Stimulated activated CD4-positive, alpha-beta T cell treated with anti-CD3 and anti-CD28 coated beads, TNF-alpha, amount 100 ng/mL, for 4 hours (primary cell): ENCODE data around the gene P2RY14.
A peak's percentile ranks its signal among the peaks of the same experiment; 100 is the strongest.
"Not testable (repeated sequence)": the region's sequence is repeated elsewhere in the genome, so short reads cannot be mapped to it uniquely, and the experiment has no call there.

Source experiments
- DNase-seq, 3 experiments: peaks; one replicate each; pipeline ENCODE4 v3.0.0-alpha.2; 2020; ENCODE audit warnings: low read depth in 3 of 3

The P2RY14 gene

GRCh38 chr3:151183265-151183671, 95.1 kb downstream of the P2RY14 start:
- no peak for DNase-seq

GRCh38 chr3:151182349-151183079, 95.8 kb downstream of the P2RY14 start:
- no peak for DNase-seq

DNA sequence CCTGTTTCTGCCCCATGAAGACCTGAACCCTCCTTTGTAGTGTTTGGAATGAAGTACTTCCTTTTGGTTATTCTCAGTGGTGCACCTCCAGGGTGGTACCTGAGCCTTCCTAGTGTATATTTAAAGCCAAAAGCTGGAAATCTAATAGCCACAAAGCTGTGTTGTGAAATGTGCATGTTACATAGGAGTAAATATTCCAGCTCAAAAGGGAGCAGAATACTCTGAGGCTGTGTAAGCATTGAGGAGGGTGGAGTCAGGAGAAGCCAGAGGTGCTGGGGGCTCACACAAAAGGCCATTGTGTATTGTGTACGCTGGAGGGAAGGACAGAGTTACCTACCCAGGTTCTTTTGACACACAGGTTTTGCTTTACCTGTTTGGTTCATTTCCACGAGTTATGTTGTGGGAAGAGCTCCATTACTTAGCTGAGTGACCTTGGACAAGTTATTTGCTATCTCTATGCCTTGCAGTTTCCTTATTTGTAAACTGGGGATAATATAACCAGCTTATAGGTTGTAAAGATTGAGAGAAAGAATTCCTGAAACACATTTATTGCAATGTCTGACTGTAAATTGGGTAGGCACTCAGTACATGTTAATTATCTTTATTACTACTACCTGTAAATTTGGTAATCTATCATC, 100.0 kb downstream of the P2RY14 start:
- DNase-seq: no peak

DNA sequence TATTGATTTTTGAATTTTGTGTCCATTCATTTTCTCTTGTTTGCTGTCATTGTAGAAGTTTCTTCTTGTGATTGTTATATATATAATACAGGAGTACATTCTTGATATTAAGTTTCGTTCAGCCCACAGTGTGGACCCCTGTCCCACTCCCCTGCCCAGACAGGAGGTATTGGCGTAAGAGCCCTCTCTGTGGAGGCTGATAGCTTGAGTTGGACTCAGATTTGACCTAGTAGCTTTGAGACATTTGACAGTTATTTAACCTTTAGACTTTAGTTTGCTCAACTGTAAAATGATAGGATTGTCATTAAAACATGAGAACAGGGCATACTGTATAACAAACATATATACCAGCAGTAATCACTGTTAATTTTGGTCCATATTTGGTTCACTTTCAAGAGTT, 102.4 kb downstream of the P2RY14 start:
- no peak for DNase-seq

DNA sequence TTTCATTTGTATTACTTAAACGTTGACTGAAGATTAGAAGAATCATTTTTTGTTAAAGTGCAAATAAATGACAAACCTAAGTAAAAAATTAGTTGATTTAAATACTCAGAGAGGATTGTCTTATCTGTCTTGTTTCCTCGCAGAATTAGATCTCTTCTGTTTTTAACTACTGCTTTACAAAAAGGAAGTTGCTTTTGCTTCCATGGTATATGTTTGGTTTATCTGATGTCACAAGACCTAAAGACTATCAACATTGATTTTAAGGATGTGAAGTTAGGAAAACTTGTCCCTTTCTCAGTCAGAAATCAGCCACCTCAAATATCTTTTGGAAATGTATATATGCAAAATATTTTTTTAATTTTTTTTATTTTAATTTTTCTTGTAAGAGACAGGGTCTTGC, 104.0 kb downstream of the P2RY14 start:
- DNase-seq: no peak

DNA sequence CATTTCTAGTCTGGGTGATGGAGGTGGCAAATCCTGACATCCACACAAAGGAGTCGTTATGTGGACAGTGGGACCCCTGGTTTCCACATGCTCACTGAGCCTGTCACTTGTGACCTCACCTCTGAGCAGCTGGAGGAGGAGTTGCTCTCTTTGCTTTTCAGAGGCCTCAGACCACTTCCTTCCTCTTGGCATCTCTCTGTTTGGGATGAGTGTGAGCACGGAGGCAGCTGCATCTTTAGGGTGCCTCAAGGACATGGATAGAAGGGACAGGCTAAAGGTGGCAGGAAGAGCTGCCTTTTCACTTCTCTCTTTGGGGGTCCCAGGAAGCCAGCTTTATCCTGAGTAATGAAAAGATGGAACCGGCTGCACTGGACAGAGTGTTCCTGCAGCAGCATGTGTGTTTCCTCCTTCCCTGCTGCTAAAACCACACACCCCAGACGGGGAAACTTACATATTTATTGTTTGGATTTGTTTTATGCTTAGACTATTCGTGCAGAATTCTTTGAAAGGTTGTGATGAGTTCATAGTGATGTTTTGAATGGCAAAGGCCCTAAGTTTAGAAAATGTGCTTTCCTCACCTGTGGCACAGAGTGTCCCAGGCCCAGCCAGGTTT, 107.1 kb downstream of the P2RY14 start:
- DNase-seq: no peak

DNA sequence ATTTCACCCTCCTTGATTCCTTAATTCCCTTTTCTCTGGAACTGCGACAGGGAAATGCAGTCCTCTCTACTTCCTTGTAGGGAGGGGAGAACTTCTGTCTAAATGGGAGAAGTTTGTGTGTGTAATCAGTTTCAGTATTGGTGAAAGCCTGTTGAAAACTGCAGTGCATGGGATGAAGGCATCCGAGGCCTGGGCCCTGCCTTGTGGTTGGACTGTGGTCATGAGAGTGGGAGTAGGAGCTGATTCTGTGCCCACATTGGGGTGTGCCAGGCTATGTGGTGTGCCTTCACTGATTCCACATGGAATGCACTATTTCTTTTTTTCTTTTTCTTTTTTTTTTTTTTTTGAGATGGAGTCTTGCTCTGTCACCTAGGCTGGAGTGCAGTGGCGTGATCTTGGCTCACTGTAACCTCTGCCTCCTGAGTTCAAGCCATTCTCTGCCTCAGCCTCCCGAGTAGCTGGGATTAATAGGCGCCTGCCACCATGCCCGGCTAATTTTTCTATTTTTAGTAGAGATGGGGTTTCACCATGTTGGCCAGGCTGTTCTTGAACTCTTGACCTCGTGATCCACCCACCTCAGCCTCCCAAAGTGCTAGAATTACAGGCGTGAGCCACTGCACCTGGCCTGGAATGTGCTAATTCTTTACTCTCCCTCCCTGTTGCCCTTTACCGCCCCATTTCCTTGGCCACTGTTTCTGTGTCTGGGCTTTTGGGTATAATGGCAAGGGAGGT, 108.2 kb downstream of the P2RY14 start:
- DNase-seq: not testable (repeated sequence)

GRCh38 chr3:151169262-151169947, 108.9 kb downstream of the P2RY14 start:
- no peak for DNase-seq

GRCh38 chr3:151168269-151169094, 109.9 kb downstream of the P2RY14 start:
- peak; percentile 65 to 75 (median 69) for DNase-seq

GRCh38 chr3:151166161-151166560, 112.2 kb downstream of the P2RY14 start:
- no peak for DNase-seq

DNA sequence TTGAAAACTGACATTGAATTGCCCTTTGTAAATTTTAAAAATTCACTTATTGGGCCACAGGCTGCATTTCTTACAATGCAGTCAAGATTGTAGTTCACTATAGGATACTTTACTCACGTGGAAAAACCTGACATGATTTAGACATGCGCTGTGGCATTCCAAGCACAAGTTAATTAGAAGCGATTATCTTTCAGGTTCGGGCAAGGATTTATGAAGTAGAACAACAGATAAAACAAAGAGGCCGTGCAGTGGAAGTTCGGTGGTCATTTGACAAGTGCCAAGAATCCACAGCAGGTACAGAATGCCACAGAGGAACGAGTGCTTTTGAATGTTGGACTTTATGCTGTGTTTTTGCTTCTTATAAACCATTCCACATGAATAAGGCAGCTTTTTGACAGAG, 113.1 kb downstream of the P2RY14 start:
- no peak for DNase-seq
